SK-N-SH (cell line): Measurements from ENCODE around the gene IFITM1. TPM values are rescaled to one million over a fixed set of nuclear protein-coding genes. Genes with fewer than 3 reads are reported as not detected.

Source experiments
- CTCF ChIA-PET: fragments of 300-600, 350-600 bp; formaldehyde crosslinking; extraction: SDS; loops from one replicate; lab custom pipeline; 2021; lab: Yijun Ruan, JAX
- POLR2A ChIA-PET: fragments of 350-600 bp; sonication (Branson Sonifier 250); formaldehyde crosslinking; extraction: SDS; loops from one replicate; lab custom pipeline; 2020; ENCODE audit warnings: antibody characterized with exemption, inconsistent platforms; lab: Yijun Ruan, JAX
- DNase-seq: peaks from one replicate; pipeline ENCODE4 v3.0.0; 2012
- H2AFZ ChIP-seq: fragments of 200-600 bp; sonication (generic); 2 replicates; pipeline ENCODE4 v1.8.1; 2016; ENCODE audit warnings: antibody characterized with exemption, mild to moderate bottlenecking, low read depth
- H3F3A ChIP-seq: fragments of 200-600 bp; sonication (generic); replicated peaks from 2 replicates; pipeline ENCODE3; 2016; ENCODE audit warnings: antibody characterized with exemption, mild to moderate bottlenecking; ENCODE audit not compliant: insufficient read depth
- H3K27ac ChIP-seq, 2 experiments: fragments of 200-500 bp in 1 of 2; fragments of 200-600 bp in 1 of 2; sonication (Bioruptor generic) in 1 of 2; sonication (generic), shearing (Covaris generic) in 1 of 2; 2 replicates each; pipeline versions ENCODE4 v1.5.1 to v1.6.1; 2014 to 2016; ENCODE audit warnings: low read depth in 2 of 2, inconsistent platforms in 1 of 2, low read length in 1 of 2, mild to moderate bottlenecking in 1 of 2, mixed read lengths in 1 of 2
- H3K27me3 ChIP-seq: fragments of 200-600 bp; sonication (generic), shearing (Covaris generic); 2 replicates; pipeline ENCODE4 v1.6.1; 2016; ENCODE audit warnings: mixed run types; ENCODE audit not compliant: insufficient read depth
- H3K36me3 ChIP-seq, 2 experiments: fragments of 200-500 bp in 1 of 2; fragments of 200-600 bp in 1 of 2; sonication (Bioruptor generic) in 1 of 2; sonication (generic) in 1 of 2; replicated peaks in 1 of 2; 2 replicates each; pipeline versions ENCODE3 to v1.5.1; 2014 to 2016; ENCODE audit warnings: low read length in 1 of 2, mild to moderate bottlenecking in 1 of 2; ENCODE audit not compliant: insufficient read depth in 2 of 2, control insufficient read depth in 1 of 2
- H3K4me1 ChIP-seq, 2 experiments: fragments of 200-500 bp in 1 of 2; fragments of 200-600 bp in 1 of 2; sonication (Bioruptor generic) in 1 of 2; sonication (generic), shearing (Covaris generic) in 1 of 2; 2 replicates each; pipeline versions ENCODE4 v1.5.1 to v1.6.1; 2014 to 2016; ENCODE audit warnings: low read depth in 1 of 2, low read length in 1 of 2, mixed run types in 1 of 2; ENCODE audit not compliant: insufficient read depth in 2 of 2, control insufficient read depth in 1 of 2
- H3K4me2 ChIP-seq: fragments of 200-600 bp; sonication (generic), shearing (Covaris generic); 2 replicates; pipeline ENCODE4 v1.6.1; 2017; ENCODE audit warnings: mixed run types
- H3K4me3 ChIP-seq, 2 experiments: fragments of 200-500 bp in 1 of 2; fragments of 200-600 bp in 1 of 2; sonication (Bioruptor generic) in 1 of 2; sonication (generic), shearing (Covaris generic) in 1 of 2; 2 replicates each; pipeline versions ENCODE4 v1.5.1 to v1.8.1; 2014 to 2016; ENCODE audit warnings: low read depth in 2 of 2, inconsistent platforms in 1 of 2, low read length in 1 of 2, mild to moderate bottlenecking in 1 of 2, mixed read lengths in 1 of 2, moderate library complexity in 1 of 2
- H3K79me2 ChIP-seq: fragments of 200-600 bp; sonication (generic); 2 replicates; pipeline ENCODE4 v1.8.1; 2017; ENCODE audit warnings: mild to moderate bottlenecking; ENCODE audit not compliant: insufficient read depth
- H3K9ac ChIP-seq: fragments of 200-600 bp; sonication (generic); 2 replicates; pipeline ENCODE4 v1.6.1; 2017; ENCODE audit warnings: mixed run types
- H3K9me2 ChIP-seq: fragments of 200-600 bp; sonication (generic); 2 replicates; pipeline ENCODE4 v1.6.1; 2017; ENCODE audit warnings: mixed run types
- H3K9me3 ChIP-seq: fragments of 200-600 bp; sonication (generic); 2 replicates; pipeline ENCODE4 v1.6.1; 2017; ENCODE audit warnings: mixed run types, mild to moderate bottlenecking, moderate library complexity
- H4K20me1 ChIP-seq: fragments of 200-600 bp; sonication (generic); 2 replicates; pipeline ENCODE4 v1.6.1; 2017; ENCODE audit warnings: mild to moderate bottlenecking, mixed run types; ENCODE audit not compliant: insufficient read depth
- CHD2 ChIP-seq: fragments of 150-350 bp; IDR thresholded peaks from 2 replicates; pipeline ENCODE4 v1.6.1; 2018; ENCODE audit warnings: low read length; ENCODE audit not compliant: partially characterized antibody
- CTCF ChIP-seq: fragments of 200-600 bp; sonication (generic); IDR thresholded peaks from 2 replicates; pipeline ENCODE4 v1.6.1; 2017; ENCODE audit warnings: antibody characterized with exemption, mild to moderate bottlenecking, moderate library complexity
- ELF1 ChIP-seq: IDR thresholded peaks from 2 replicates; pipeline ENCODE4 v1.4.0; 2012
- EP300 ChIP-seq, 2 experiments: IDR thresholded peaks; 2 replicates each; pipeline versions ENCODE4 v1.4.0 to v1.6.1; 2012; ENCODE audit warnings: borderline replicate concordance in 1 of 2, low read depth in 1 of 2, low read length in 1 of 2
- FOSL2 ChIP-seq: IDR thresholded peaks from 2 replicates; pipeline ENCODE4 v1.4.0; 2012; ENCODE audit warnings: low read depth, mild to moderate bottlenecking, moderate library complexity, borderline replicate concordance
- MAX ChIP-seq: IDR thresholded peaks from 2 replicates; pipeline ENCODE4 v1.4.0; 2012; ENCODE audit warnings: low read depth
- MEF2A ChIP-seq: IDR thresholded peaks from 2 replicates; pipeline ENCODE4 v1.4.0; 2012; ENCODE audit warnings: low read depth, borderline replicate concordance
- NFIC ChIP-seq: IDR thresholded peaks from 2 replicates; pipeline ENCODE4 v1.4.0; 2012; ENCODE audit warnings: borderline replicate concordance
- PBX3 ChIP-seq: IDR thresholded peaks from 2 replicates; pipeline ENCODE4; 2012
- SMC3 ChIP-seq: IDR thresholded peaks from 2 replicates; pipeline ENCODE4 v1.6.1; 2012; ENCODE audit warnings: low read depth, low read length, improper control_type of control experiment
- TAF1 ChIP-seq: IDR thresholded peaks from 2 replicates; pipeline ENCODE4 v1.6.1; 2012; ENCODE audit warnings: low read depth, mild to moderate bottlenecking, low read length, moderate library complexity, borderline replicate concordance
- USF1 ChIP-seq: IDR thresholded peaks from 2 replicates; pipeline ENCODE4 v1.4.0; 2012; ENCODE audit warnings: low read depth, borderline replicate concordance
- WGBS: methylation state at CpG from one replicate; pipeline ENCODE4 v1.1.6; 2017; ENCODE audit warnings: low lambda C conversion rate; 5-methylcytosine and 5-hydroxymethylcytosine counted together
- polyA plus RNA-seq, 3 experiments: library from polyadenylated mRNA; depleted of rRNA; stranded (reverse); fragments of >200 nt; gene quantifications; 2 replicates each; pipeline ENCODE4 v1.2.3, GENCODE V29; 2012

IFITM1 gene
- polyA plus RNA-seq, 1 of the 3 experiments (the other 2 are of a cell fraction) = 19.4 TPM

GRCh38 chr11:352456-353031, 38.7 kb downstream of the IFITM1 start:
- no peak overlapping the region for H2AFZ ChIP-seq
- WGBS = 96% methylated on average over 12 of the region's 12 CpGs
- no peak overlapping the region for H3K4me2 ChIP-seq
- H3K27me3 ChIP-seq = no peaks in the 10 kb centered on the region
- peak overlapping the region in 1 of 2 experiments; percentile 41; a peak in 1 of 4 replicates for H3K27ac ChIP-seq
- no peaks in the 10 kb centered on the region for H3K9me2 ChIP-seq
- H3K79me2 ChIP-seq = no peaks in the 10 kb centered on the region
- H4K20me1 ChIP-seq = no peaks in the 10 kb centered on the region
- no peaks in the 10 kb centered on the region for H3K36me3 ChIP-seq
- no peak overlapping the region for H3K4me3 ChIP-seq
- H3K4me1 ChIP-seq = peaks cover 7% of the 10 kb centered on the region in 2 experiments; a peak in 3 of 4 replicates
- H3F3A ChIP-seq = peaks cover 7% of the 10 kb centered on the region
- TF ChIP-seq FOSL2 (no peak), CTCF (no peak), CHD2 (no peak), SMC3 (no peak), ELF1 (no peak), USF1 (no peak), TAF1 (no peak), NFIC (no peak), MEF2A (no peak)
- TF ChIP-seq, all 33 proteins: peak for 0
- ChIA-PET POLR2A (no interaction called here), CTCF (interaction anchor here (1.1 to 1.7 kb wide), 2 partner anchors 102 to 146 kb away, joined by 3 to 5 read pairs; no protein-coding TSS in a partner anchor)
- Histone ChIP-seq H3K9ac (no peak overlapping the region), H3K9me3 (no peaks in the 10 kb centered on the region)
- no peak for DNase-seq

GRCh38 chr11:353179-353873, 39.5 kb downstream of the IFITM1 start:
- no peak overlapping the region for H3K4me3 ChIP-seq
- H3K27ac ChIP-seq = peak overlapping the region; percentile 31 to 41; a peak in 2 of 4 replicates
- no peaks in the 10 kb centered on the region for H3K79me2 ChIP-seq
- no peak overlapping the region for H3K9ac ChIP-seq
- H4K20me1 ChIP-seq = no peaks in the 10 kb centered on the region
- DNase-seq = no peak
- H3K4me2 ChIP-seq = no peak overlapping the region
- H3F3A ChIP-seq = peaks cover 9% of the 10 kb centered on the region
- H3K27me3 ChIP-seq = no peaks in the 10 kb centered on the region
- POLR2A ChIA-PET = no interaction called here
- no peaks in the 10 kb centered on the region for H3K9me3 ChIP-seq
- H3K9me2 ChIP-seq = no peaks in the 10 kb centered on the region
- WGBS = 58% methylated on average over 16 of the region's 16 CpGs
- TF ChIP-seq NFIC (no peak), PBX3 (no peak), USF1 (no peak), MEF2A (no peak), MAX (peak; percentile 59; the same call in 1 of the 2 replicates), SMC3 (no peak), EP300 (IDR thresholded peaks at IDR 0.05; ENCODE audit: borderline replicate concordance in 1 of 2, low read depth in 1 of 2, low read length in 1 of 2) (no peak)
- TF ChIP-seq, all 33 proteins: peak for 1
- H2AFZ ChIP-seq = peak overlapping the region; percentile 78; the same call in 1 of the 2 replicates
- no peaks in the 10 kb centered on the region for H3K36me3 ChIP-seq
- peaks cover 7% of the 10 kb centered on the region in 2 experiments; a peak in 3 of 4 replicates for H3K4me1 ChIP-seq
- CTCF ChIA-PET = interaction anchor here (0.7 to 1.7 kb wide), 3 partner anchors 48 to 147 kb away, joined by 3 to 5 read pairs (median 3); no protein-coding TSS in a partner anchor
